NCI-H82 (cell line): ENCODE measurements around the gene IL1R1.
"Not testable (repeated sequence)": the region's sequence is repeated elsewhere in the genome, so short reads cannot be mapped to it uniquely, and the experiment has no call there.

Source experiments
- DNase-seq: peaks from one replicate; lab custom pipeline; 2025; lab: John Stamatoyannopoulos, UW

Gene IL1R1

DNA sequence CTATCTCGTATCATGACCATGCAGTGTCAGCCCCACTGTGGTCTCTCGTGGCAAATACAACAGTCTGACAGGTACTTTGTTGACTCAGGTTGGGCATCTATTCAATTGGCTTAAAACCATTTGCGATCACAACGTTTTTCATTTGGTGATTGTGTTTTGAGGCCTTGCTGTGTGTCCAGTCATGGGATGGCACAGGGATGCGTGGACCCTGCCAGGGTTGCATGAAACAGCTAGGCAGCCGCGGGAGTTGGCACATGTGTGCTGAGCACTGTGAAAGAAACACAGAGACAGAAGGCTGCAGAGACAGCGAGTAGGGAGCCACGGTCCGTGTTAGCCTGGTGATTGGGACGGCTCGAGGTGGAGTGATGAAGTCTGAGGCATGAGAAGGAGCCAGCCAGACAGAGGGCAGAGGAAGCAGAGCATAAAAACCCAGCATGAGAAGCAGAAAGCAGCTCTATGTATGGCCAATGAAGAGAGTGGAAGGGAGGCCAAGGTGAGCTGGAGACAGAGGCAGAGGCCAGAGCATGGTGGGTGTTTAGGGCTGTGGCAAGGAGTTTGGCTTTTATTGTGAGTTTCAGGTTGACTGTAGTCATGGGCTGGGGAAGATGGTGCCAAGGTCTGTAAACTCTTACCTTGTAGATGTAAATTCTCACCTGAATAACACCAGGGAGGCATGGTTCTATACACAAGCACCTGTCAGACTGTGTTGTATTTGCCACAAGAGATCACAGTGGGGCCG, 31.8 kb upstream of the IL1R1 start:
- no peak for DNase-seq

DNA sequence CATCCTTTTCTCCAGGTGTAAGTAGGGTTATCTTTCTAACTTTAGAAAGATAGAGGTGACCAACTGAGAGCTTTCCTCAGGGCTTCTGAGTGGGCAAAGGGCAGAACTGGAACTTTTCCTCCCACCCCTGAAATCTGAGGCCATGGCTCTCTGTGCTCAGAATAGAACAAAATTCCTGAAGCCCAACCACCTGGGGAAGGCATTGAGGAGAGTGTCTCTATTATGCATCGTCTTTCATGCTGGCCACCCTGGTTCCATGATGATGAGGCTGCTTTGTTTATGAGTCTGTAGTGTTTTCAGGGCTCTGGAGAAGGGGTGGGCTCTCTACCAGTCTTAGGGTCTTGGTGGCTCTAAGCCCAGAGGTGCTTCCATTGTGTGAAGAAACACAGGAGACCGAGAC, 30.7 kb upstream of the IL1R1 start:
- DNase-seq, result no peak

- no peak for DNase-seq
These were observed 30.3 kb upstream of the IL1R1 start for GRCh38 chr2:102112271-102112670.

DNA sequence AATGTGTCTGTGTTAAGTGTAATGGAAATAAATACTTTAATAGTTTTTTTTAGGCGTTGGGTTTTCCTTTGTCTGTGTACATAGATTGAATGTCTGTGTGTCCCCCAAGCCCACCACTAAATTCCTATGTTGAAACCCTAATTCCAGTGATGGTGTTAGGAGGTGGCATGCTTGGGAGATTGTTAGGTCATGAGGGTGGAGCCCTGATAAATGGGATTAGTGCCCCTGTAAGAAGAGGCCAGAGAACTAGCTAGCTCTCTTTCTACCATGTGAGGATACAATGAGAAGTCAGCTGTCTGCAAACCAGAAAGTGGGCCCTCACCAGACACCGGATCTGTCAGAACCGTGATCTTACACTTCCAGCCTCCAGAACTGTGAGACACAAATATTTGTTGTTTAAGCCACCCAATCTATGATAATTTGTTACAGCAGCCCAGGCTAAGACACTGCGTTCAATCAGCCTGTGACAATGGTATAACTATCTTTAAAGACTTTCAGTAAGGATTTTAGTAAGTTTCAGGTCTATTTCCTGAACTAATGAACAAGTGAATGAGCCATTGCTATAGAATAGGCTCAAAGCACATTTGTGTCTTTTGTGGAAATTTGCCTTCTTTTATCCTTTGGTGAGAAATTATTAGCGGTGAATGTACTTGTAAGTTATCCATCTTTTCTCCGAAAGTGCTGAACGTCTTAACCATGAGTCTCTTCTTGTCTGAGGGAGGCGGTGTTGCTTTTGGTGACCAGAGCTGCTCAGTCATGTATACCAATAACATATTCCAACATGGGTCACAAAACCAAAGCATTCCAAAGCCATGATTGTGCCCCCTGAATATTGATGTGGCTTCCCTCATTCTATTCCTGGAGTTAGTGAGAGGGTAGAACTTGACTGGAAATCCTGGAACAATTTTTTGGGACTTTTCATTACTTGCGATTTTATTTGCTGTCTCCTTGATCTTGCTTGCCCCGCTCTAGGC, 29.6 kb upstream of the IL1R1 start:
- DNase-seq, result no peak

DNA sequence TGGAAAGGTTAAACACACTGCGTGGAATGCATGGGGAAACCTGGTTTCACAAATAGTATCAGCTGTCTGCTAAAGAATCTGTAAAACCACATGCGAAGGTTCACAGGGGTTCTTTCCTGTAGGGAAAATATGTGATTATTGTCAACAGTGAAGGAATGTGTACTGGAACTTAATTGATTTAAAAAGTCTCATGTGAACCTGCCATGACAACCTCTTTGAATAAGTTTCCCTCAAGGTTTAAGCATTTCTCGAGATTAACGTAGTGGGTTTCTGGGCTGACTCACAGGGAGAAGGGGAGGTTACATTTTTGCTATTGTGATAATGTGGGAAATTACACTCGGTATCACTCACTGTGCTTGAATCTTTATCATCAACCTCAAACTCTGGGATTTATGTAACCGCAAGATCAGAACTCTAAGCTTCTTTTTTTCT, 28.2 kb upstream of the IL1R1 start:
- DNase-seq, result no peak

GRCh38 chr2:102114851-102115497, 27.6 kb upstream of the IL1R1 start:
- DNase-seq, result no peak

DNA sequence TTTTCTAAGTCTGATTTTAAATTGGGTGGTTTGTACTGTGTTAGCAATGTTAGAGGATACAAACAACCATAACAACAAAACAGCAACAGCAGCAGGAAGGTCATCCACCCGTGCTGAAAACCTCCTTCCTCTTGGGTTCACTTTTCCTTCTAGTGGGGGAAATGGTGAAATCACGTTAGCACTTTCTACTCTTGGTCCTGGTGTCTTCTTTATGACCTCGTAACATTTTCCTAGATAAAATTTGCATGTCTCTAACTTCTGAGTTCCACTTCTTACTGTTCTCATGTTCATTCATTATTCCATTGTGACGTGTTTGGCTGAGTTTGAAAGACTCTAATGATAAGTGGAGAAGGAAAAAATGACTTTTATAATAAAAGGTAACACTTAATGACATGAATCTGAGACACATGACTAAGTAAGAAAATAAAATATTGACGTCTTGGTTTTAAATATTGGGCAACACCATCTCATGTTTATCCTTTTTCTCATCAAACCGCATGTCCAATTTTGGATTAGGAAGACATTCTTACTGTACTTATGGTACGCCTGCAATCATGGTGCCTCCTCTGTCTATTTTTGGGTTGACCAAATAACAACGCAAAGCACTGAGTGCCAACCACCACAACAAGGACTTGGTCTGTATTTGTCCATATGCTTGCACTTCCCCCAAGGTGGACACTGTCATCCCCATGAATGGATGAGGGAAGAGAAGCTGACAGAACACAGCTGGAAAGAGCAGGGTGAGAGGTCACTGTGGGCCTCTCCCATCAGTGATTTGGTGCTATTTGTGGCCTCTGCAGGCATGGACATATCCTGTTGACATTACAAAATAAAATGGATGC, 25.7 kb upstream of the IL1R1 start:
- no peak for DNase-seq

DNA sequence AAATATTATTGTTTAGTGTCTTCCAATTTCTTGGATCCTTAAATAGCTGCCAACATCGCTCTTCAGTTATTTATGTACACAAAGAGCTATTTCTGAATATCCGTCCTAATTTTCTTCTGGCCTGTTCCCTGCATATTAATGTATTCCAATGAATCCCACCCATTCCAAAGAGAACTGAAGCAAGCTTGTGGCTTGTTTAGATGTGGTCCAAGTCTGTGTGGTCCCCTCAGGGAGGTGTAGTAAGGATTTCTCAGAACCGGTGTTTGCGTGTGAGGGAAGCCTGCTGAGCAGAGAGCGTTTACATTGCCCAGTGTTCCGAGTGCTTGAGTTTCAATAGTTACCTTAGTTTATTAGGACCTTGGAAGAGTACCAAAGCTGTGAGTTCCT, 25.1 kb upstream of the IL1R1 start:
- DNase-seq, result no peak

DNA sequence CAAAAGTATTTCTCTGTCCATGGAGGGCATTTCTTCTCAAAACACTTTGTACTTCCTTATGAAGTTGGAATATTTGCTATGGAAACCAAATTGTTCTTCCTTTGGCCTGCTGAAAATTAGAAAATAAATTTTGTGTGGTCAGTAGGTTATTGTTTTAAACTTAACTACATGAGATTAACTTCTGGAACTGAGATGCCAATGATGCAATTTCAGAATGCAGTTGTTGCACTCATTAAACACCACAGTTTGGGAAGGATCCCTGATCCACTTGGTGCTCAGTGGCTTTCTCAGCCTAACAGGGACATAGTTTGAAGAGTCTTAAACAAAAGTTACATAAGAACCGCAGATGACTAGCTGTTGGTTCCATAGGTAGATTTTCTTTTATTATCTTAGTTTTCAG, 23.3 kb upstream of the IL1R1 start:
- no peak for DNase-seq

DNA sequence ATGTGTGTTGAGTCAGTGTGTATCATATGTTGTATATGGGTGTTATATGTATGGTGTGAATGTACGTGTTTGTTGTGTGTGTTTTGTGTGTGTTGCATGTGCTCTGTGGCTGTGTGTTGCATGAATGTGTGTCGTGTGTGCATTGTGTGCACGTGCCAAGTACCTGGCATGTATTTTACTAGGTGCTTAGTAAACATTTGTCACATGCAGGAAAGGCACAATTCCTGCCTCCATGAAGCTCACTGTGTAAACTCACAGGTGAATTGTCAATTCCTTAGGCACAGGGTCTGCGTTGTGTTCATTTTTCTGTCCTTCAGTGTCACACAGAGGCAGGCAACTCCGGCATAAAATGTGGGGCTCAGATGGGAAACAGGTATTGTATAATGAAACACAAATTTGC, 22.3 kb upstream of the IL1R1 start:
- no peak for DNase-seq

DNA sequence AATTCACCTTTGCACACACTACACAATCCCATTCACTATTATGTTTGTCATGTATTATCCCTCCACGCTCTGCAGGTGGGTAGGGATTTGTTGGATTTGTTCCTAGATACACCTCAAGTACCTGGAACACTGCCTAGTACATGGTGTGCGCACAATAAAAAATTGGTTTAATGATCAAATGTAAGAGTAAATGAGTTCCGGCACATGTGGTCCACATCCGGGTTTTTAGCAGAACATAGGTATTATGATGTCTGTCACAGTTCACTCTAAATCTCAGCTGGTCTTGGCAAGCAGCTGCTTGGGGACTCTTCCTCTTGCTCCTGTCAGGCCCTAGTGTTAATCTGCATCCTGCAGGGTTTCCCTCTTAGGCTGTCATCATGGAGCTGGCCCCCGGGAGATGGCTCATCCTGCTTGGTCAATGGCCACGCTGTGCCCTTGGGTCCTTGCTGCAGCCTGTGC, 21.8 kb upstream of the IL1R1 start:
- DNase-seq, result no peak

GRCh38 chr2:102122115-102122514, 20.4 kb upstream of the IL1R1 start:
- no peak for DNase-seq

GRCh38 chr2:102122909-102123308, 19.6 kb upstream of the IL1R1 start:
- DNase-seq, result no peak

DNA sequence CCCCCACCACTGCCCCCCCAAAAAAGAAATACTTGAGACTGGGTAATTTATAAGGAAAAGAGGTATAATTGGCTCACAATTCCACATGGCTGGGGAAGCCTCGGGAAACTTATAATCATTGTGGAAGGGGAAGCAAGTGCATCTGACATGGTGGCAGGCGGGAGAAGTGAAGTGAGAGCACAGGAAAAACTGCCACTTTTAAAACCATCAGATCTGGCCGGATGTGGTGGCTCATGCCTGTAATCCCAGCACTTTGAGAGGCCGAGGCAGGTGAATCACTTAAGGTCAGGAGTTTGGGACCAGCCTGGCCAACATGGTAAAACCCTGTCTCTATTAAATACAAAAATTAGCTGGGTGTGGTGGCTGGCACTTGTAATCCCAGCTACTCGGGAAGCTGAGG, 18.1 kb upstream of the IL1R1 start:
- DNase-seq, result not testable (repeated sequence)

DNA sequence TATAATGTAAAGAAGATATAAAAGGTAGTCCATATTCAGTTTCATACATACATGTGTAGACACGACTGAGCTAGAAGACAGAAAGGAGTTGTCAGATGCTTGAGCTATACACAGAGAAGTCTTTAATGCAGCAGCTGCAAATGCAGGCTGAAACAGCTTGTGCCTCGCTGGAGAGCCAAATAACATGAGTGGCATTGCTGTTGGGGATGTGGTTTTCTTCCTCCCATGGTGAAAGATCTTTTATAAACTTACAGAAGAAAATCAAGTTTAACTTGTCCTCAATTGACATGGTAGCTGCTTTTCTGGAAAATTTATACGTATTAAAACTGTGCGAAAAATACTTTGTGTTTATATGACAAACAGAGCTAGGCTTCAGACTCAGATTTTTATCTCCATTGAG, 16.4 kb upstream of the IL1R1 start:
- no peak for DNase-seq

- no peak for DNase-seq
These were observed 15.9 kb upstream of the IL1R1 start for GRCh38 chr2:102126660-102127059.

- no peak for DNase-seq
These were observed 13.5 kb upstream of the IL1R1 start for GRCh38 chr2:102129082-102129481.

- DNase-seq, result no peak
These were observed 12.4 kb upstream of the IL1R1 start for GRCh38 chr2:102129951-102130646.

DNA sequence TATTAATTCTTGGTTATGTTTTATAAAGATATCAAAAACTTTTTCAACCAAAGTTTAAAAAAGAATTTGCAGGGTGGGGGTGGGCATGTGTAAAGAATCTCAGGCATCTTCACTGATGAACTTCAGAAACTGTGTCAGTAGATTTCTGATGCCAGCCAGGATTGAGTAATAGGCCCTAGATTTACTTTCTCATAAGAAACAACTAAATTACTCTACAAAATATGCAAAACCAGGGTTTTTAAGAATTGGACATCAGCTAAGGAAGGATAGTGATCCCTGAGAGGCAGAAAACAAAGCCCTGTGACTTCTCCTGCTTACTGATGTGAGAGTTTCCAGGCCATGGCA, 11.9 kb upstream of the IL1R1 start:
- DNase-seq, result no peak

DNA sequence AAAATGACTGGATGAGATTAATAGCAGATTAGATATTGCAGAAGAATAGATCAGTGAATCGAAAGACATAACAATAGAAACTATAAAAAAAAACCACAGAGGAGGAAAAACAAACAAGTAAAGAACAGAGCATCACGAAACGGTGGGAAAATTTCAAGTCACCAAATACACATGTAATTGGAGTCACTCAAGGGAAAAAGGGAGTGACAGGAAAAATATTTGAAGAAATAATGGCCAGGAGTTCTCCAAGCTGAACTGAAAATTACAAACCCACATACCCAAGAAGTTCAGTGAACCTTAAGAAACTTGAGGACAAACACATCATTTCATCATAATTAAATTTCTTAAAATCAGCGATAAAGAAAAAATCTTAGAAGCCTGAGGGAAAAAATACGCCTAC, 11.0 kb upstream of the IL1R1 start:
- DNase-seq, result no peak

- no peak for DNase-seq
These were observed 5.4 kb upstream of the IL1R1 start for GRCh38 chr2:102137138-102137537.
